Activated CD4-positive, alpha-beta T cell treated with anti-CD3 and anti-CD28 coated beads for 48 hours (primary cell): ENCODE measurements around the gene ARL8A.
"Not testable (repeated sequence)": the region's sequence is repeated elsewhere in the genome, so short reads cannot be mapped to it uniquely, and the experiment has no call there.

Experiments used
- DNase-seq: peaks from one replicate; pipeline ENCODE4 v3.0.0-alpha.2; 2020

ARL8A gene

DNA sequence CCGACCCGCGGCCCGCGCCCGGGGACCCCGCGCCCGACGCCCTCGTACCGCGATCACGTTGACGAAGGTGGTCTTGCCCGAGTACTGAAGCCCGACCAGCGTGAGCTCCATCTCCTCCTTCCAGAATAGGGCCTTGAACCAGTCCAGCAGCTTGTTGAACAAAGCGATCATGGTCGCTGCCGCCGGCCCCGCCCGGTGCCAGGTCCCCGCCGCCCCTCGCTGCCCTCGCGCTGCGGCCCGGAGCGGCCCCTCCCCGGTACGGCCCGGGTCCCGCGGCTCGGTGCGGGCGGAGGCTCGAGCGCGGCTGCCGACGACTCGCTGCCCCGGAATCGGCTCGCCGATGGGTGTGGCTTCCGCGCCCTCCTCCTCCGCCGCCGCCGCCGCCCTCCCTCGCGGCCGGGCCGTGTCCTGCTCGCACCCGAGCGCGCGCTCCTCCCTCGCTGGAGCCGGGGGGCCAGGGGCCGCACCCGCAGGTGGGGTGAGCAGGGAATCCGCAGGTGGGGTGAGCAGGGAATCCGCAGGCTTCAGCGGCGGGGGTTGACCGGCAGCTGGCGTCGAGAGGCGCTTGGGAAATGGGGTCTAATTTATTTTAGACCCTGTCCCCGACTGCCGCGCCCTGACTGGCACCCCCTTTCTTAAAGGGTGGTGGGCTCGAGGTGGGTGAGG, at the start of gene ARL8A:
Gene ARL8A, minus strand, starts transcription at position 336 of the 666 bp plus-strand sequence. Its CDS starts 165 bp downstream, at position 171.
- peak; percentile 79 for DNase-seq

DNA sequence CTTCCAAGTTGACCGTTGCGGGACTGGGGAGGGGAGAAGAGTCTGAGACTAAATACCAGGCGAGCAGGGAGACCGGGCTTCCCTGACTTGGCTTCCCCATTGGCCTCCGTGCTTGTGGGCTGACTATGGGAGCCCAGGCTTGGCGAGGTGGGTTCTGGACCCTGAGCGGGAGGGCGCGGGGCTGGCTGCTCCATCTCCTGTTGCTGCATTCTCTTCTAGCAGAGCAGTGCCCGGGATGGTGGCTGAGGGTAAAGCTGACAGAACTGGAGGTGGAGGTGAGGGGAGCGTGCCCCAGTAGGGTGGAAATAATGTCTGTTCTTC, 49.8 kb upstream of the ARL8A start:
- no peak for DNase-seq

DNA sequence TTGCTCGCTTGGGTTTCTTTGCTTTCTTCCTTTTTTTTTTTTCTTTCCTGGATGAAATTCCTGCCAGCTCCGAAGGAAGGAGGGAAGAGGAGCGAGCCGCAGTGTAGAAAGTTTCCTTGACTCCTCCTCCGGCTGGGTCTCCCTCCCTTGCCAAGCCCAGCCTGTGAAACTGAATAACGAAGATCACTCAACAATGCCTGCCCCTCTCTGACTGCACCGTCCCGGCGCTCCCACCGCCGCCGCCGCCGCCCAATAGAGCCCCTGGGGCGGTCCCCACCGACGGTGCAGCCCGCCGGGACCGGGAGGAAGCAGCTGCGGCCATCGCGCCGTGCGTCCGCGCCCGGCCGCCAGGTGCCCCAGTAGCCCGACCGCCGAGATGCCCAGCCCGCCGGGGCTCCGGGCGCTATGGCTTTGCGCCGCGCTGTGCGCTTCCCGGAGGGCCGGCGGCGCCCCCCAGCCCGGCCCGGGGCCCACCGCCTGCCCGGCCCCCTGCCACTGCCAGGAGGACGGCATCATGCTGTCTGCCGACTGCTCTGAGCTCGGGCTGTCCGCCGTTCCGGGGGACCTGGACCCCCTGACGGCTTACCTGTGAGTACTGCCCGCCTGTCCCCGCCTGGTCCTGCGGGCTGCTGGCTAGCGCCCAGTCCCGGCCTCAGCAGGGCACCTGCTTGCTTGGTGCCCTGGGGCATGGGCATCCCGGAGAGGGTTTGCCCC, 49.2 kb upstream of the ARL8A start, which contains the start of gene LGR6:
Gene LGR6, plus strand, starts transcription at position 186 of the 714 bp plus-strand sequence. Its CDS starts 191 bp downstream, at position 377.
- no peak for DNase-seq

DNA sequence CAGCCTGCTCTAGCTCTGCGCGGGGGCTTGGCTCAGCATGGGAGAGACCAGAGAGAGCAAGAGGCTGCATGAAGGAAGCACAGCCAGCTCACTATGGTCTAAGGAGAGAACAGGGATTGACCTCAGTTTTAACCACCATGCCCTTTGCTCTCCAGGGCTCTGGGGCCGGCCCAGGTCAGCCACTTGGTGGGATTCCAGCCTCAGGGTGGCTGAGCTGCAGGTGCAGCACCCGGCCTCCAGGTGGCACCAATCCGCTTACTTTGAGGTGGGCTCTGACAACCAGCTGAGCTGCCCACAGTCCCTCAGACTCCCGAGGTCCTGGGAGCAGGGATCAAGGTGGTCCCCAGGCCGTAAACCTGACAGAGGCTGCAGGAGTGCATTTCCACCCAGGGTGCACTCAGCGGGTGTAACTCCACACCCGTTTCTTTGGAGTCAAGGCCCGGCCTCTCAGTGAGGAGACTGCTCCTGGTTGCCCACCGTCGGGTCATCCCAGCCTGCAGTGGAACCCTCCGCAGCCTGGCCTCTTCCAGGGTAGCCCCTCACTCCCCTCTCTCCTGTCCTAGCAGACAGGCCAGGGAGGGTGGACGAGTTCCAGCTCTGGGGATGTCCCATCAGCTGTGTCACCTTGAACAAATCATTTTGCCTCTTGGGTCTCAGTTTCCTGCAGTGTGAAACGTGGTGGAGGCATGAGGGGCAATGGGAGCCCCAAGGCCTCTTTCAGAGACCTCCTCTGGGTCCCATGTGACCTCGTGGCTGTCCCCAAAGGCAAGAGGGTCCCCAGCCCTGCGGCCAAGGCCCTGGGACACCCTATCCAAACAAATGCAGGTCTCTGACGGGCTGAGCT, 48.5 kb upstream of the ARL8A start:
- peak; percentile 68 for DNase-seq

DNA sequence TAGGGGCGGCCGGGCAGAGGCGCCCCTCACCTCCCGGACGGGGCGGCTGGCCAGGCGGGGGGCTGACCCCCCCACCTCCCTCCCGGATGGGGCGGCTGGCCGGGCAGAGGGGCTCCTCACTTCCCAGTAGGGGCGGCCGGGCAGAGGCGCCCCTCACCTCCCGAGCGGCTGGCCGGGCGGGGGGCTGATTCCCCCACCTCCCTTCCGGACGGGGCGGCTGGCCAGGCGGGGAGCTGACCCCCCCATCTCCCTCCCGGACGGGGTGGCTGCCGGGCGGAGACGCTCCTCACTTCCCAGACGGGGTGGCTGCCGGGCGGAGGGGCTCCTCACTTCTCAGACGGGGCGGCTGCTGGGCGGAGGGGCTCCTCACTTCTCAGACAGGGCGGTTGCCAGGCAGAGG, 46.9 kb upstream of the ARL8A start:
- not testable (repeated sequence) for DNase-seq

DNA sequence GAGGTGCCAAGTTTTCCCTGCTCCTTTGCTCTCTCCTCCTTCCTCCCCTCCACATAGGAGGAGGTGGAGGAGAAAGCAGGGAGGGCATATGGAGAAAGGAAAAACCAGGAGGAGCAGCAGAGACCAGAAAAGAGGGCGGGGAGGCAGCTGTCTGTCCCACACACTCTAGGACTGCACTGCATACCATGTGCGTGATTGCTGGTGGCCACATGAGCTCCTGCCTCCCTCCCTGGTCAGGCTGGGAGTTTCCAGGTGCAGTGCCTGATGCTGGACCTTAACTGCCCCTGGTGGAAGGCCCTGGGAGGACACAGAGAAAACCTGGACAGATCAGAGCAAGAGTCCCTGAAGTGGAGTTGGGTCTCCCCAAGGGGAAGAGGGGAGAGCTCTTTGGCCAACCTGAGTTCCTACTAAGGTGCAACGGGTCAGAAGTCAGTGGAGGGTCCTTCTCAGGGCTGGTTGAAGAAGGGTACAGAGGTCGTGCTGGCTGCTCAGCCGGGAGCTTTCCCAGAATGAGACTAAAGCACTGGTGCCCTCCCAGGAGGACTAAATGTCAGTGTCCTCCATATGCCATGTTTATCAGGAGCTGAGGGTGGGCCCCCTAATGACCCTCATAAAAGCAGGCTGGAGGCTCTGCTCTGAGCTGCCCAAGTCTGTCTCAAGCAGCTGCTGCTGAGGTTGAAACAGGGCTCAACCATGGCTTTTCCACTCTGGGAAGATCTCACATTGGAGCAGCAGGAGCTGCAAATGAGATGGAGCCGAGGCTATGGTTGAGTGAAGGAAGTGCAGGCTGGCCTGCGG, 45.6 kb upstream of the ARL8A start:
- DNase-seq: no peak

DNA sequence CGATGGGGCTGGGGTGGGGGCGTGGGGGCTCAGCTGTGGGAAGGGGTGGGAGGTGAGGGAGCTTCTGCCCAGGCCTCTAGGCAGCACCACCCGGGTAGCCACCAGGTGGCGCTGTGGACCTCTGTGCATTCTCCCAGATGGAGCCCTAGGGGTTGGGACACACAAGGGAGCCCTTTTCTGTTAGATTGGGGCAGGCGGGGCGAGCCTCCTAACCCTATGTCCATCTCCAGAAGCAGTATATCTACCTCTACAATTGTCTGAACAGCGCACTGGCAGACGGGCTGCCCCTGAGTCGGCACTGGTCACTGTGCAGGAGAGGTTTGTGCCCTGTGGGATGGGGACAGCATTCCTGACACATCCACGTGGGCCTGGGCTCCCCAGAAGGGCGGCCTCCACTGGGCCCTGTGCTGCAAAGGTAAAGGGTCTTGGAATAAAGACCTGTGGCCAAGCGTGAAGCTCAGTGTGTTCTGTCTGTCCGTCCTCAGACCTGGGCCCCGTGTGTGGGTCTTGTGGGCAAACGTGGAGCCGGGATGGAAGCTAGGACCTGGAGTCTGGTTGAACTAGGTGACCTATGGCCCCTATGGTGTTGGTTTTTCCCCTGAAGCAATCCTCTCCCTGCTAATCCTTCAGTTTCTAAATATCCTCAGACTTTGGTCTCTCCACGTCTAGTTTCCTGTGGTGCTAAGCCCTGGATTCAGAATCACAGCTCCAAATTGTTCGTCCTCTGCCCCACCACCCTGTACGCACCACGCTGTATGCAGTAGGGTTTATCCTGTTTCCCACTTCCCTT, 44.7 kb upstream of the ARL8A start:
- peak; percentile 88 for DNase-seq

DNA sequence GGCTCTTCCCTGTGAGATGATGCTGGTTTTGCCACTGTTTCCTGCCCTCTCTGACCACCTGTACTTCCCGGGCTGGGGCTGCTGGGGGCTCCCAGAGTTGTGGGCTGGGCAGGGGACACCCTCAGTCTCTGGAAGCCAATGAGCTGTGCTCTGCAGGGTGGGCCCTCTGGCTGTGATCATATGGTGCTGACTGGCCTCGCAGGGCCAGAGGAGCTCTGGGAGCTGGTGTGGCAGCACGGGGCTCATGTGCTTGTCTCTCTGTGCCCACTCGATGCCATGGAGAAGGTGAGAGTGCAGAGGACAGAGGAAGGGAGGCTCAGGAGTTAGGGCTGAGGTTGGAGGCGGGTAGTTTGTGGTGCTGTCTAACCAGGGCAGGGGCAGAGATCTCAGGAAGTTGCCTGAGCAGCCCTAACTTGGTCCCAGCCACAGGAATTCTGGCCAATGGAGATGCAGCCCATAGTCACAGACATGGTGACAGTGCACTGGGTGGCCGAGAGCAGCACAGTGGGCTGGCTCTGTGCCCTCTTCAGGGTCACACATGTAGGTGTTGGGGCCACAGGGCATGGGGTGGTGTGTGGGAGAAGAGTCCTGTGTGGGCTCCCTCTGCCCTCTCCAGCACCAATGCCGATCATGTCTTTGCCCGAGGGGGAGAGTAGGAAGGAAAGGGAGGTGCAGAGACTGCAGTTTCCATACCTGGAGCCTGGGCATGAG, 43.3 kb upstream of the ARL8A start:
- DNase-seq: no peak

DNA sequence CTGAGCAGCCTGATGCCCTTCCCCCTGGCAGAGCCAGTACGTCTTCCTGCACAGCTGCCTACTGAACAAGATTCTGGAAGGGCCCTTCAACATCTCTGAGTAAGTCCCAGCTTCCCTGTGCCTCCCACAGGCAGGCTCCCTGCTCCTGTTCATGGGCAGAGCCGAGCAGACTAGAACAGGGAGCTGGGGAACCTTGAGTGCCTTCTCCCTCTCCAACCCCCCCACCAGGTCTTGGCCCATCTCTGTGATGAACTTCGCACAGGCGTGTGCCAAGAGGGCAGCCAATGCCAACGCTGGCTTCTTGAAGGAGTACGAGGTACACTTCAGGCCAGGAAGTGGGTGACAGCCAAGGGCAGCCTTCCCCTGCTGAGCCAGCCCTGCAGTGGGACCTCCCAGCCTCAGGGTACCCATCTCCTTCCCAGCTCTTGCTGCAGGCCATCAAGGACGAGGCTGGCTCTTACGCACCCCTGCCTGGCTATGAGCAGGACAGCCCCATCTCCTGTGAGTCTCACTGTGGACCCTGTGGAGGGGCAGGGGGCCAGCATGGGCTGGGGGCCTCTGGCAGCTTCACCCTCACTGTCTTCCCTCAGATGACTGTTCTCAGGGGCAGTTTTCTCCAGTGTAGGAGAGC, 42.6 kb upstream of the ARL8A start:
- no peak for DNase-seq

DNA sequence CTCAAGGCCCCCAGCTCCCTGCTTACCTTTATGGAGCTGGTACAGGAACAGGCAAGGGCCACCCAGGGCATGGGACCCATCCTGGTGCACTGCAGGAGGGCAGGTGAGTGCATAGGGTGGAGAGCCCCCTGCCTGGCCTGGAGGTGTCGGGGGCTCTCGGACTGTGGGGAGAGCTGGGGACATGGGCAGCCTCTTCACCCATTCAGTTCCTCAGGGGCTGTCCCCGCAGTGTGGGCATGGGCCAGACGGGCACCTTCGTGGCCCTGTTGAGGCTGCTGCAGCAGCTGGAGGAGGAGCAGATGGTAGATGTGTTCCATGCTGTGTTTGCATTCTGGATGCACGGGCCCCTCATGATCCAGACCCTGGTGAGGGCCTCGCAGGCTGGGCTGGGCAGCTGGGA, 41.8 kb upstream of the ARL8A start:
- DNase-seq: no peak

DNA sequence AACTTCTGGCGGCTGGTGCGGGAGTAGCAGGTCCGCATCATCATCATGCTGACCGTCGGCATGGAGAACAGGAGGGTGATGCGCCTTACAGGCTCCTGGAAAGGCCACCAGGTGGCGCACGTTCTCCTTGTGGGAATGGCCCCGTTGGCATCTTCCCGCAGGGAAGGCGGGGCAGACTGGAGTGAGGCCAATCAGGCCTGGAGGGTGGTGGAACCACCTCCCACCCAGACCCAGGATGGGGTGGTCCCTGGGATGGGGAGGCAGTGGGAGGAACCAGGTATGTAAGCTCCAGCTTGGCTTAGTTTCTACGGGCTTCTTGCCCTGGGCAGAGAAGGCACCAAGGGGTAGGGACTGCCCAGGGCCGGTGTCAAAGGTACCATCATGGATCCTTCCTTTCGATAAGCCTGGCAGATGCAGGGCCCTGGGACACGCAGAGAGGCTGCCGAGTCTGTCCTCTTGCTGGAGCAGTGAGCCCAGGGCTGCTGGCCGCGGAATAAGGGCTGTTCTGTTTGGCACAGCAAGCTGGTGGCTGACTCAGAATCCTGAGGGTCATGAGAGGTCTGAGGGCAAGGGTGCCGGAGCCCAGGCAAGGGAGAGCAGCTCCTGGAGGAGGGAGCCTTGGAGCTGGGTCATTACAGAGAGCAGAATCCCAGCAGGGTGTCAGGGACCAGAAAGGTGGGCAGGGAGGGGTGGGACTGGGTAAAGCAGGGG, 40.4 kb upstream of the ARL8A start:
- peak; percentile 87 for DNase-seq

DNA sequence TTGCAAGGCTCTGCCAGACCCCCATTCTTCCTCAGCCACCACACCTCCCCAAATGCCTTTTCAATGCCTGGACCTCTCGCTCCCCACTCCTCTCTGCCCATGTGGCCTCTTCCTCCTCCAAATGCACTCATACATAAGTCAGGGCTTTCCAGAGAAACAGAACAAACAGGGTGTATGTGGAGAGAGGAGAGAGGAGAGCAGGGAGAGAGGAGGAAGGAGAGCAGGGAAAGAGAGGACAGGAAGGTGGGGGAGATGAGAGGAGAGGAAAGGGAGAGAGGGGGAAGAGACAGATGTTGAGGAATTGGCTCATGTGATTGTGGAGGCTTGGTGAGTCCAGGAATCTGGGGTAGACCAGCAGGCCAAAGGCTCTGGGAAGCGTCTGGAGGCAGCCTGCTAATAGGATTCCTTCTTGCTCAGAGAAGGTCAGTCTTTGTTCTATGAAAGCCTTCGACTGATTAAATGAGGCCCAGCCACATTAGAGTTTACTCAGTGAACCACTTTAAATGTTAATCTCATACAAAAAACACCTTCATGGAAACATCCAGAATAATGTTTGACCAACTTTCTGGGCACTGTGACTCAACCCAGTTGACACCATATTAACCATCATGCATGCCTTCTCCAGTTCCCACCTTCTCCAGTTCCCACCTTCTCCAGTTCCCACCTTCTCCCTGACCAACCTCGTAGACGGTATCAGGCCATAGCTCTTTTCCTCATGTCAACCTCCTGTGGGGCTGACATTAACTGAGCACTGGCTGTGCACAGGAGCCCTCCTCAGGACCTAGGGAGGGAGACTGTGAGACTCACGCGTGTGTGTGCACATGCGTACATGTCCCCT, 37.7 kb upstream of the ARL8A start:
- no peak for DNase-seq

DNA sequence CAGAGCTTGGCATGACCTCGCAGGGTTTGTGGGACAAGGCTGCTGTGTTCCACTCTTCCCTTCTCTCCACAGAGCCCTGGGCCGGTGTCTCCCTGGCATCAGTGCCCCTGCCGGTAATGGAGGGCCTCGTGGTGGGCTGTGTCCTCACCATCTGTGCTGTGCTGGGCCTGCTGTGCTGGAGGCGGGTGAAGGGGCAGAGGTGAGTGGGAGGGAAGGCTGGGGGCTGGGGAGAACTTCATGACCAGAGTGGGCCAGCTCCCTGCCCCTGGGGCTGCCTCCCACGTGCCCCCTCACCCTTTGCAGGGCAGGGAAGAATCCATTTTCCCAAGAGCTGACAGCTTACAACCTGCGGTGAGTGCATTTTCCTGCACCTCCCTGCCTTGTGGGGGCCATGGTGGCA, 37.0 kb upstream of the ARL8A start:
- no peak for DNase-seq

DNA sequence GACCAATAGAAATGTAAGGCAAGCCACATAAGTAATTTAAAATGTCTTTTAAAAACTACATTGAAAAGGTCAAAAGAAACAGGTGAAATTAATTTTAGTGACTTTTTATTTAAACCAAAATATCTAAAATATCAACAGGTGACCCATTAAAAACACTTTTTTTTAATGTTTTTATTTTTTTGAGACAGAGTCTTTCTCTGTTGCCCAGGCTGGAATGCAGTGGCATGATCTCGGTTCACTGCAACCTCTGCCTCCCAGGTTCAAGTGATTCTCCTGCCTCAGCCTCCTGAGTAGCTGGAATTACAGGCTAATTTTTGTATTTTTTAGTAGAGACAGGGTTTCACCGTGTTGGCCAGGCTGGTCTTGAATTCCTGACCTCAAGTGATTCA, 36.2 kb upstream of the ARL8A start:
- not testable (repeated sequence) for DNase-seq

DNA sequence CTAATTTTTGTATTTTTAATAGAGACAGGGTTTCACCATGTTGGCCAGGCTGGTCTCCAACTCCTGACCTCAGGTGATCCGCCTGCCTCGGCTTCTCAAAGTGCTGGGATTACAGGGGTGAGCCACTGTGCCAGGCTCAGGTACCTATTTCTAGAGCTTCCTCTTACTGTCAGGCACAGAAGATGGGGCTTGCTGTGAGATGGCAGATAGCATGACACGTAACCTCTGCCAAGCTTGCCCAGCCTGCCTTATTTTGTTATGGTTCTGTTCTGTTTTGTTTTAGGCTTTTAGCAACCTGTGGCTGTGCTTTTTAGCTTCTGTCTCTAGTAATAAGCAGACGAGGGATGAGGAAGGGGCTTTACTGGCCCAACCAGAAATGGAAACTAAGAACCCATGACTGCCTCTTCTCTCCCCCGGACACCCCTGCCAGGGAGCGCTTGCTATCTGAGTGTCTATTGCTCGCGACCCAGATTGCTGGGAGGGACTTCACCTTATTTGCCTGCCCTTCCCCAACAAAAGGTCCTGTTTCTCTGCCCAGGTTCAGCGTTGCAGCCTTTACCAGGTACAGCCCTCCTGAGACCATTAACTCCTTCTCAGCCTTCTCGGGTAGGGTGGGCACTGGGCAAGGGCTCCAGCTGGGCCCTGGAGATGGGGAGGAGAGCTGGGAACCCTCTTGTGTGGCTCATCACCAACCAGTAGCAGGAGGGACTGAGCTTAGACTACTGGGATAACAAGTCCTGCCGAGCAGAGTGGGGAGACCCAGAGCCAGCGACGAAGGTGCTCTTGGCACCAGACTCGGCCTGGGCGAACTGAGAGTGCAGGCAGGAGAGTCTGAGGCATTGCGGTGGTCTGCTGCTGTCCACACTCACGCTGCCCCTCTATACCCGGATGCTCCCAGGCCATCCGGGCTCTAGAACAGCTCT, 35.6 kb upstream of the ARL8A start:
- no peak for DNase-seq

DNA sequence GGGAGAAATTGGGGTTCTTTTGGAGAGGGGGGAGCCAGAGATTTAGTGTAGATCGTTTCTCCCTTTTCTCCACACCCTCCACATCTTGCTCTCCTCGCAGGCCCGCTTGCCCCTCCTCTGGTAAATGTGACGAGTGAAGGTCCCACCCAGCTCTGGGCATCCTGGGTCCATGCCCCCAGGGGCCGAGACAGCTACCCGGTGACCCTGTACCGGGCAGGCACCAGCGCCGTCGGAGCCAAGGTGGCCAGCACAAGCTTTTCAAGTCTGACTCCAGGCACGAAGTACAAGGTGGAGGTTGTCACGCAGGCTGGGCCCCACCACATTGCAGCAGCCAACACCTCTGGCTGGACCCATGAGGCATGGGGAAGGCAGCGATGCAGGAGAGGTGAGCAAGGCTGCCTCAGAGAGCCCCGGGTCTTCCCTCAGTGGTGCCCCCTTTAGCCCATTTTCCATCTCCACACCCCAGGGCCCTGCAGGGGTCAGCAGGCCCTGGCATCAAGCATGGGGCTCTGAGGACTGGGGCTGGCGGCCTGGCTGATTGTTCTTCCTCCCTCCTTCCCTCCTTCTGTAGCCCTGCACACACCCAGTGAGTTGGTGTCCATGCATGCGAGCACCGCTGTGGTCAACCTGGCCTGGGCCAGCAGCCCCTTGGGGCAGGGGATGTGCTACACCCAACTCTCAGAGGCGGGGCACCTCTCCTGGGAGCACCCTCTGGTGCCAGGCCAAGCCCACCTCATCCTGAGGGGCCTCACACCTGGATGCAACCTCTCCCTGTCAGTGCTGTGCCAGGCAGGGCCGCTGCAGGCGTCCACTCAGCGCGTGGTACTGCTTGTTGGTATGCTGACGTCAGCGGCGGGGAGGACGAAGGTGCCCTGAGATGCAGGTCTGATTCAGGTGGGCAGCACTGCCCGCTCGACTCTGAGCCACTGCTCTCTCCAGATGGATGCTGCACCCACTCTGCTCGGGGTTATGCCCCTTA, 32.7 kb upstream of the ARL8A start:
- no peak for DNase-seq

DNA sequence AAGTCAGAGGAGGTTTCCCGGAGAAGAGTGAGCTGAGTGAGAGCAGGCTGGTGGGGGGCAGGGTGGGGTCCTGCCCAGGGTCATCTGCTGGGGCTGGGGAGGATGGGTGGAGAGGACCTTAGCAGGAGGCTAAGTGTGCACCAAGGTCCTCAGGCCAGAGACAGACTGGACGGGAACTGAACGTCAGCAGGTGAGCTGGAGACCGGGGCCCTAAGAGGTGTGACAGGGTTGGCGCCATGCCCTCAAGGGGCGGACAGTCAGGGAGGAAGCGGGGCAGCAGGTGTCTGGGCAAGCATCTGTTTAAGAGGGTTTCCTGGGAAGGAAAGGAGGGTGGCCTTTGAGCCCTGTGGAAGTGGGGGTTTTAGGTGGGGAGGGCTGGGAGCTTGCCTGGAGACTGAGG, 29.5 kb upstream of the ARL8A start:
- DNase-seq: no peak
